ENCODE data around the gene CNOT11. TPM values are rescaled to one million over a fixed set of nuclear protein-coding genes. Genes with fewer than 3 reads are reported as not detected.

Gene CNOT11
- 10 to 100 TPM; 10.2 to 34.5 TPM for total RNA-seq

GRCh38 chr2:101252408-101253012 lies at the start of gene CNOT11:
CNOT11 (plus strand) TSS chr2:101252886; CDS start chr2:101252965, 79 bp downstream.
- TF ChIP-seq, protein P1, sequence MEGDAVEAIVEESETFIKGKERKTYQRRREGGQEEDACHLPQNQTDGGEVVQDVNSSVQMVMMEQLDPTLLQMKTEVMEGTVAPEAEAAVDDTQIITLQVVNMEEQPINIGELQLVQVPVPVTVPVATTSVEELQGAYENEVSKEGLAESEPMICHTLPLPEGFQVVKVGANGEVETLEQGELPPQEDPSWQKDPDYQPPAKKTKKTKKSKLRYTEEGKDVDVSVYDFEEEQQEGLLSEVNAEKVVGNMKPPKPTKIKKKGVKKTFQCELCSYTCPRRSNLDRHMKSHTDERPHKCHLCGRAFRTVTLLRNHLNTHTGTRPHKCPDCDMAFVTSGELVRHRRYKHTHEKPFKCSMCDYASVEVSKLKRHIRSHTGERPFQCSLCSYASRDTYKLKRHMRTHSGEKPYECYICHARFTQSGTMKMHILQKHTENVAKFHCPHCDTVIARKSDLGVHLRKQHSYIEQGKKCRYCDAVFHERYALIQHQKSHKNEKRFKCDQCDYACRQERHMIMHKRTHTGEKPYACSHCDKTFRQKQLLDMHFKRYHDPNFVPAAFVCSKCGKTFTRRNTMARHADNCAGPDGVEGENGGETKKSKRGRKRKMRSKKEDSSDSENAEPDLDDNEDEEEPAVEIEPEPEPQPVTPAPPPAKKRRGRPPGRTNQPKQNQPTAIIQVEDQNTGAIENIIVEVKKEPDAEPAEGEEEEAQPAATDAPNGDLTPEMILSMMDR (IDR thresholded peaks at IDR 0.05) = peak in 2 of 7 experiments; percentile 10 to 13
- peak; percentile 76 to 91 (median 89) for TF ChIP-seq POLR2A (IDR thresholded peaks at IDR 0.05)
- H3K4me3 ChIP-seq = peak within 1 kb of the TSS; percentile 64 to 89
- DNase-seq (peak; percentile 99 to 100 (median 100)), ATAC-seq (peak; percentile 92)
- no peaks in the 10 kb centered on the region for H3K9me3 ChIP-seq
- peaks cover 36% of the 10 kb centered on the region for H3K4me1 ChIP-seq
- WGBS, 2 donors = 0% methylated on average over 7 to 56 of the region's 63 CpGs
- H3K36me3 ChIP-seq (replicated peaks in 1 of 2; ENCODE audit: insufficient read depth in 1 of 2, low read depth in 2 of 2) = no peaks in the 10 kb centered on the region
- H3K27me3 ChIP-seq = no peaks in the 10 kb centered on the region
- H3K27ac ChIP-seq = peak within 1 kb of the TSS; percentile 91 to 97 (median 92)
- intact Hi-C loops (cut with DNase I) = no loop called here

DNA sequence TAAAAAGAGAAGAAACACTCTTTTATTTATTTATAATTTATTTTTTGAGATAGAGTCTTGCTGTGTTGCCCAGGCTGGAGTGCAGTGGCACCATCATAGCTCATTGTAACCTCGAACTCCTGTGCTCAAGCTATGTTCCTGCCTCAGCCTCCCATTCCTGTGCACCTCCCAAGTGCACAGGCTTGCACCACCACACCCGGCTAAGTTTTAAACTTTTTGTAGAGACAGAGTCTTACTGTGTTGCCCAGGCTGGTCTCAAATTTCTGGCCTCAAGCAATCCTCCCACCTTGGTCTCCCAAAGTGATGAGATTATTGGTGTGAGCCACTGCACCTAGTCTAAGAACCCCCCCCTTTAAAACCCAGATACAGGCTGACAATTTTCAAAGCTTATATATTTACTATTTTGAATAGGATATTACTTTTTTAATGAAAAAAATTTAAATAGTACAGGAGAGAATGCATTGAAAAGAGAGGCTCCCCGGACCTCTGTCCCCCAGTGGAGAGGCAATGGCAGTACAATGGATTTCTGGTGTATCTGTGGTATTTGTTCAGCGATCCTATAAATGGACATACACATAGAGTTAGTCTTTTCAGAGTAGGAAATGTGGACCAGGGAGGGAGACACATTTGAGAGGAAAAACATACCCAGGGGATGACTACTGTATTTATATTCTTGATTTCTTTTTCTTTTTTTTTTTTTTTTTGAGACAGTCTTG lies 48.1 kb upstream of the CNOT11 start:
- Histone ChIP-seq H3K4me1 (peaks cover 18% of the 10 kb centered on the region), H3K36me3 (replicated peaks in 1 of 2; ENCODE audit: insufficient read depth in 1 of 2, low read depth in 2 of 2) (no peaks in the 10 kb centered on the region), H3K4me3 (no peak overlapping the region), H3K27me3 (no peaks in the 10 kb centered on the region), H3K27ac (no peak overlapping the region), H3K9me3 (no peaks in the 10 kb centered on the region)
- 88 to 98% methylated on average over 4 of the region's 4 CpGs for WGBS, 2 donors
- TF ChIP-seq, protein P1 (IDR thresholded peaks at IDR 0.05) = peak in 1 of 7 experiments; percentile 5
- no peak for TF ChIP-seq POLR2A (IDR thresholded peaks at IDR 0.05)
- ATAC-seq (no peak), DNase-seq (no peak)
- intact Hi-C loops (cut with DNase I) = loop anchor here (10.0 kb wide), 1 partner anchor 170 kb away; no protein-coding TSS in a partner anchor

GRCh38 chr2:101205521-101206479 lies 46.9 kb upstream of the CNOT11 start:
- Histone ChIP-seq H3K27ac (peak overlapping the region in 2 of 4 donors; percentile 12 to 13), H3K4me3 (no peak overlapping the region), H3K36me3 (replicated peaks in 1 of 2; ENCODE audit: insufficient read depth in 1 of 2, low read depth in 2 of 2) (no peaks in the 10 kb centered on the region), H3K4me1 (peaks cover 18% of the 10 kb centered on the region), H3K9me3 (no peaks in the 10 kb centered on the region), H3K27me3 (no peaks in the 10 kb centered on the region)
- peak; percentile 92 for ATAC-seq
- WGBS, 2 donors = 28 to 34% methylated on average over 15 of the region's 15 CpGs
- no peak for TF ChIP-seq POLR2A (IDR thresholded peaks at IDR 0.05)
- TF ChIP-seq, protein P1 (IDR thresholded peaks at IDR 0.05) = peak; percentile 29 to 76 (median 68)
- peak; percentile 59 to 82 (median 74) for DNase-seq
- intact Hi-C loops (cut with DNase I) = loop anchor here (10.0 kb wide), 1 partner anchor 171 kb away; no protein-coding TSS in a partner anchor

DNA sequence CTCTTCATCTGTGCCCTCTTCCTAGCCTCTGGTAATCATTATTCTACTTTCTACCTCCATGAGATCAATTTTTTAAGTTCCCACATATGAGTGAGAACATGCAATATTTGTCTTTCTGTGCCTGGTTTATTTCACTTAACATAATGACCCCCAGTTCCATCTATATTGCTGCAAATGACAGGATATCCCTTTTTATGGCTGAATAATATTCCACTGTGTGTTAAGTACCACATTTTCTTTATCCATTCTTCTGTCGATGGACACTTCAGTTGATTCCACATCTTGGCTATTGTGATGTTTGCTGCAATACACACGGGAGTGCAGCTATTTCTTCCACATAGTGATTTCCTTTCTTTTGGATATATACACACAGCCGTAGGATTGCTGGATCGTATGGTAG lies 43.9 kb upstream of the CNOT11 start:
- H3K9me3 ChIP-seq = no peaks in the 10 kb centered on the region
- TF ChIP-seq, protein P1 (IDR thresholded peaks at IDR 0.05) = no peak
- TF ChIP-seq POLR2A (IDR thresholded peaks at IDR 0.05) = no peak
- H3K27ac ChIP-seq = no peak overlapping the region
- 73 to 77% methylated on average over 4 of the region's 4 CpGs for WGBS, 2 donors
- H3K4me3 ChIP-seq = no peak overlapping the region
- DNase-seq (no peak), ATAC-seq (no peak)
- H3K27me3 ChIP-seq = no peaks in the 10 kb centered on the region
- H3K4me1 ChIP-seq = peaks cover 18% of the 10 kb centered on the region
- intact Hi-C loops (cut with DNase I) = loop anchor here (10.0 kb wide), 1 partner anchor 174 kb away; no protein-coding TSS in a partner anchor
- no peaks in the 10 kb centered on the region for H3K36me3 ChIP-seq (replicated peaks in 1 of 2; ENCODE audit: insufficient read depth in 1 of 2, low read depth in 2 of 2)
